NCI-H345 treated with DMSO at 0.1 percent for 48 hours (cell line): ENCODE measurements around the gene CMTM5.
"Not testable (repeated sequence)": the region's sequence is repeated elsewhere in the genome, so short reads cannot be mapped to it uniquely, and the experiment has no call there.

Experiments used
- DNase-seq: peaks from one replicate; lab custom pipeline; 2025; ENCODE audit not compliant: unreplicated experiment; lab: John Stamatoyannopoulos, UW

CMTM5 gene

DNA sequence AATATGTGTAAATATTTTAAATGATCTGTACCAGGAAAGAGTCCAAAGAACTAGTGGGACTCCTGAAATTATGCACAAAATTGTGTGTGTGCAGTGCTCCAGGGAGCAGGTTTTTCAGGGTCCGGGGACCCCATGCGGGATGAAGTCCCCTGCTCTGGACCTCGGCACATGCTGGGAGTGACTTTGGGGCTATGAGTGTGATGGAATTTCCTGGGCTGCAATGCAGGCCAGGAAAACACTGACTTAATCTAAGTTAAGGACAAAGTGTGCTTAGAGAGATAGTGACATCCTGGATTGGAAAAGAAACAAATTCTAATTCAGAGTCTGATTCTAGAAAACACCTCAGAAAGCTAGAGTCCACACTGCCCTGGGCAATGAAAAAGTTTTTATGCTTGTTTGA is 37.4 kb downstream of the CMTM5 start:
- no peak for DNase-seq

DNA sequence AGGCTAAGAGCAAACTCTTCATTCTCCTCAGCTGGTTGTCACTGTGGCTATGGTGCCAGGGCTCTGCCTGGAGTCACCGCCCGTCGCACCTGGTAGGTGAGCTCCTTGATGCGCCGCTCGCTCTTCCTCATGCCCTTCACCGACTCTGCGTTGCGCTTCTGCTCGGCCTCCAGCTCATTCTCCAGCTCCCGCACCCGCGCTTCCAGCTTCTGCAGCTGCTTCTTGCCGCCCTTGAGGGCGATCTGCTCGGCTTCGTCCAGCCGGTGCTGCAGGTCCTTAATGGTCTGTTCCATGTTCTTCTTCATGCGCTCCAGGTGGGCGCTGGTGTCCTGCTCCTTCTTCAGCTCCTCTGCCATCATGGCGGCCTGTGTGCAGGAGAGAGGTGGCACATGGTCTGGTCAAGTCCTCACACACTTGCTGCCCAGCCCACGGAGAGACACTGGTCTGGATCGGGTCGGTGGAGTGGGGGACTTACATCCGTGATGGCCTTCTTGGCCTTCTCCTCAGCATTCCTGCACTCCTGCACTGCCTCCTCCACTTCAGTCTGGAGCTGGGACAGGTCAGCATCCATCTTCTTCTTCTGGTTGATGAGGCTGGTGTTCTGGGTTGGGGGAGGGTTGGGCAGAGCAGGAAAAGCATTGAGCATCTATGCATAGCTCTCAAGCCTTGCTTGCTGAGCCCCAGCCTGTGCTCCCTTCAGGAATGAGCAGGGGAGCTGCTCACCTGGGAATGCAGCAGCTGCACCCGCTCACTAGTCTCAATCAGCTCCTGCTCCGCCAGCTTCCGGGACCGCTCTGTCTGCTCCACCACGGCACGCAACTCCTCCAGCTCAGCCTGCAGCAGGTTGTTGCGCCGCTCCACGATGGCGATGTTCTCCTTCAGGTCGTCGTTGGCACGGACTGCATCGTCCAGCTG is 38.3 kb downstream of the CMTM5 start:
- no peak for DNase-seq

DNA sequence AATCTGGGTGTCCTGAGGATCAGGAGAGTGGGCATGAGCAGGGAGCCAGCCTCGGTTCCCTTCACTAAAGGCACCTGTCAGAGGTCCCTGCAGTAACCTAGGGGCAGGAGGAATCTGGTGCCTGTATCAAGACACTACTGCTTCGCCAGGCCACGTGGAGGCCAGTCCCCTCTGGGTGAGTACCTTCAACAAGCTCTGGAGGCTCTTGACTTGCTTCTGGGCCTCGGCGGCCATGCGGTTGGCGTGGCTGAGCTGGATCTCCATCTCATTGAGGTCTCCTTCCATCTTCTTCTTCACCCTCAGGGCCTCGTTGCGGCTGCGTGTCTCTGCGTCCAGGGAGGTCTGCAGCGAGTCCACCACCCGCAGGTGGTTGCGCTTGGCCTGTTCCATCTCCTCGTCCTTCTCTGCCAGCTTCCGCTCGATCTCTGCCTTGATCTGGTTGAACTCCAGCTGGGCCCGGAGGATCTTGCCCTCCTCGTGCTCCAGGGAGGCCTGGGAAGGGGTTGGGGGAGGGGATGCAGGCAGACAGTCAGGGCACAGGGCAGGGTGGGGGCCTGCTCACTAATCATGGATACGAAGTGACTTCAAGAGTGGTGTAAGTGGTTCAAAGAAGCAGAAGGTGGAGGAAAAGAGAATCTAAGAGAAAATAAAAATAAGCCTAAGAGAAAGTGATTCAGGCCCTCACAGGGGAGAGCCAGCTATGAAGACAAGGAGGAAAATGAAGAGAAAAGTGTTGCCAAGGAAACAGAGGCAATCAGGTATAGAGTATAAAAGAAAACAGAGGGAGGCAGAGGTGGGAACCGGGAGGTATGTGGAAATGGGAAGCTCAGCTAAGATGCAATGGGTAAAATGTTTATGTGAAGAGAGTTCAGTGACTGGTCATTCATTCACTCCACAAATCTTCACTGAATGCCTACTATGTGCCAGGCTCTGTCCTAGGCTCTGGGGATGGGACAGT is 39.3 kb downstream of the CMTM5 start:
- no peak for DNase-seq

DNA sequence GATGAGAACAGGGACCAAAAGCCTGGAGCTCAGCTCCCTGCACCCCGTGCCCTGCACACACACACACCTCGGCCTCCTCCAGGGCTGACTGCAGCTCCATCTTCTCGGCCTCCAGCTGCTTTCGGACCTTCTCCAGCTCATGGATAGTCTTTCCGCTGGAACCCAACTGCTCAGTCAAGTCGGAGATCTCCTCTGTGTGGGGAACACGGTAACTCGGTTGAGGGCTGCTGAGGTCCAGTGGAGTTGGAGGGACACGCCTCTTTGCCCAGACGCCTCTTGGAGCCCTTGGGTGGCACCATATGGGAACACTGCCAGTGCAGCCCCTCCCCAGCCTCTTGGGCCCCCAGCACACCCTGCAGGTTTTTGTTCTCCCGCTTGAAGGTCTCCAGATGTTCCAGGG is 40.0 kb downstream of the CMTM5 start:
- no peak for DNase-seq

DNA sequence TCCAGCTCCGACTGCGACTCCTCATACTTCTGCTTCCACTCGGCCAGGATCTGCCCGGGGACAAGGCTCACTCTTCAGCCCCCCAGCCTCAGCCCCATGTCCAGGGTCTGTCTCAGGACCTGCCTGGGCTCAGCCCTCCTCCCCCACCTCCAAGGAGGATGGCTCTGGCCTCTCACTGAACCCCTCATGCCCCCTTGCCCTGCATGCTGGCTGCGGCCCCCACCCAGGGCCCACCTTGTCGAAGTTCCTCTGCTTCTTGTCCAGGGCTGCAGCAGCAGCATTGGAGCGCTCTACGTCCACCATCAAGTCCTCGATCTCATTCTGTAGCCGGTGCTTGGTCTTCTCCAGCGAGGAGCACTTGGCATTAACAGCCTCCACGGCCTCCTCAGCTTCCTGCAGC is 40.4 kb downstream of the CMTM5 start:
- not testable (repeated sequence) for DNase-seq

DNA sequence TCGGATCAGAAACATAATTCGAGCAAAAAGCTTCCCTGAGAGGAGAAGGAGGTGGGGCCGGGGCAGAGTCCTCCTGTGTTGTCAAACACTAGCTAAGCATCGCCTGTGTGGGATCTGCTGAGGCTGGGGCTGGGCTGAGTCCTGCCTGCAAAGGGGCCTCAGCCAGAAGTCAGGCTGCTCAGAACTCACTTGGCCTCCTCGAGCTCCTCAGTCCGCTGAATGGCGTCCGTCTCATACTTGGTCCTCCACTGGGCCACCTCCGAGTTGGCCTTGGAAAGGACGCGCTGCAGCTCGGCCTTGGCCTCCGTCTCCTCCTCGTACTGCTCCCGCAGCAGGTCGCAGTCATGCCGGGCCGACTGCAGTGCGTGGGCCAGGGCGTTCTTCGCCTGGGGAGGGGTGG is 41.2 kb downstream of the CMTM5 start:
- DNase-seq: no peak

DNA sequence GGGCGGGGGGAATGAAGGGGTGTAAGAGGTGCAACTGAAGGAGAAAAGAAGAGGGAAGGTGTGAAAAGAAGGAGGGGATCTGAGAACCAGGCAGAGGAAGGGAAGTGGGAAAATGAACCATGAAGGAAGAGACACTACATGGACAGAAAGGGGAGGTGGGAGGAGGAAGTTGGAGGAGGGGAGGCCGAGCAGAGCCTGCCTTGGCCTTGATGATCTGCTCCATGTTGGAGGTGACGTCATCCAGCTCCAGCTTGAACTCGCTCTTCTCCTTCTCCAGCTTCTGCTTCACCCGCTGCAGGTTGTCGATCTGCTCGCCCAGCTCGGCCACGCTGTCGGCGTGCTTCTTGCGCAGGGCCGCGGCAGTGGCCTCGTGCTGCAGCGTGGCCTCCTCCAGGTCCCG is 42.8 kb downstream of the CMTM5 start:
- not testable (repeated sequence) for DNase-seq

DNA sequence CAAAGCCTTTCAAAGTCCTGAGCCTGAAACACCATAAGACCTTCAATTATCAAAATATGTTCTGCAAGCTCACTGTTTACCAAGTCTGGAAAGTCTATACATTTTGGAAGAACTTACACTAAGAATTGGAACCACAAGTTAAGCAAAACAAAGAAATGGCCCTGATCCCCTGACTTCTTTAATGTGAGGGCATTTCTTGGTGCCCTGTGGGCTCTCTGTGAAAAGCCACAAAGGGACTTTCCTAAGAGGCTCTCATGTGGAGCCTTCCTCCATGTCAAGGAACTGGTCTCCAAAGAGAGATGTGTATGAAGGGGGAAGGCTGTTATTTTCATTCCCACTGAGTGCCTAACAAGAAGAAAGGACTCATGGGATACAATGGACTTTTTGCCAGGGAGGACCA is 44.7 kb downstream of the CMTM5 start:
- DNase-seq: no peak

DNA sequence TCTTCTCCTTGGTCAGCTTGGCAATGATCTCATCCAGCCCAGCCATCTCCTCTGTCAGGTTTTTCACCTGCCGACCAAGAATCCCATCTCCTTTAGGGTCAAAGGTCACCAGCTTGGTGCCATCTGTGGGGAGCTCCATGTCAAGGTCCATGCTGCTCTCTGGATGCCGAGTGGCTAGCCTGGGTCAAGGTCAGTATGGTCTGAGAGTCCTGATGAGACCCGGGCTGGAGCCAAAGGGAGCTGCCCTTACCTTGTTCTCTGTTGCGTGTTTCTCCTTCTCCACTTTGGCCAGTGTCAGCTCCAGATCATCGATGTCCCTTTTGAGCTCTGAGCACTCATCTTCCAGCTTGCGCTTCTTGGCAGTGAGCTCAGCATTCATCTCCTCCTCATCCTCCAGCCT is 46.8 kb downstream of the CMTM5 start:
- DNase-seq: no peak

DNA sequence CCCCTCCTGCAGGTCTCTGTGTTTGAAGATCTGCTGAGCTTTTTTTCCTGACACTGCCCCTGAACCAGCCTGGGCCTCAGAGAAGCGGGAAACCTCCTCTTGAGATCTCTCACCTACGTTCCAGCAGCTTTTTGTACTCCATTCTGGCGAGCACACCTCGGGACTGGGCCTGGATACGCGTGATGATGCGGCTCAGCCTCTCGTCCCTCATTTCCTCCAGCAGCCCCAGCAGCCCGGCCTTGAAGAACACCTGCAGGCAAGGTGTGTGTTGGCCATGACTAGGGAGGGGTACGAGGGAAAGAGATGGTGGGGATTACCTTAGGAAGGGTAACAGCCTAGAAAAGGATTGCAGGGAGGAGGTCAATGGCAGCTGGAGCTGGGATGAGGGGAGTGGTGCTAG is 48.3 kb downstream of the CMTM5 start:
- DNase-seq: no peak

DNA sequence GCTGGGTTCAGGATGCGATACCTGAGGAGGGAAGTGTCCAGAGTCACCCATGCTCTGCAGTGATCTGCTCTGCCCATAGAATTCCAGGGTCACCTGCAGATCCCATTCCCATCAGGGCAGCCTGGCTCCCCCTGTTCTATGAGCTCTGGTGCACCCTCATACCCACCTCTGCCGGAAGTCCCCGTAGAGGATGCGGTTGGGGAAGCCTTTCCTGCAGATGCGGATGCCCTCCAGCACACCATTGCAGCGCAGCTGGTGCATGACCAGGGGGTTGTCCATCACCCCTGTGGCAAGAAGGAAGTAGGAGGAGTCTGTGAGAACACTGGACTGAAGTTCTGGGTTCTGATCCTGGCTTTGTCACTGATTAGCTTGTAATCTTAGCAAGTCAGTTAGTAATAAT is 49.0 kb downstream of the CMTM5 start:
- DNase-seq: not testable (repeated sequence)

DNA sequence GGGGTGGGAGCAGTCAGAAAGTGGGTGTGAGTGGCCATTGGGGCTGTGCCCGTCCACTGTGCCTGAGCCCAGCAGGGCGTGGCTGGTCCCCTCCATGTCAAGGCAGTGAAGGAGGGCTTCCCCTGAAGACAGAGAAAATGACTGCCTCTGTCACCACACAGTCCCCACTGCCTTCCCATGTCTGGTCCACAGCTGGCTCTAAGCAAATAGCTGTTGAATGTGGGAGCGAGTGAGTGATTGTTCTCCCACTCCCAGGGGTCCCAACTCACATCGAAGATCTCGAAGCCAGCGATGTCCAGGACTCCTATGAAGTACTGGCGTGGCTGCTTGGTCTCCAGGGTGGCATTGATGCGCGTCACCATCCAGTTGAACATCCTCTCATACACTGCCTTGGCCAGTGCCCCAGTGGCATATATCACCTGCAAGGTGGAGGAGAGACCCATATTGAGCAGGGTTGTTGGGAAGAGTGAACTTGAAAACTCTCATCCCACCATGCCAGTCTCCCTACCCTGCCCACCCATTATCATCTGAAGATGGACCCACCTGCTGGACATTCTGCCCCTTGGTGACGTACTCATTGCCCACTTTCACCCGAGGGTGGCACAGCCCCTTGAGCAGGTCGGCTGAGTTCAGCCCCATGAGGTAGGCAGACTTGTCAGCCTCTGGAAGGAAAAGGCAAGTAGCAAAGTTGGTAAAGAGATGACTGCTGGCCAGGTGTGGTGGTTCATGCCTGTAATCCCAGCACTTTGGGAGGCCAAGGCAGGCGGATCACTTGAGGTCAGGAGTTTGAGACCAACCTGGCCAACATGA is 52.0 kb downstream of the CMTM5 start:
- DNase-seq: no peak
